Ishikawa (cell line): ENCODE data around the gene TOP1.

Experiments
- CEBPB ChIP-seq: IDR thresholded peaks from 2 replicates; pipeline ENCODE4 v1.6.1; 2012
- CREB1 ChIP-seq: IDR thresholded peaks from 2 replicates; pipeline ENCODE4 v1.6.1; 2012; ENCODE audit warnings: low read depth
- EGR1 ChIP-seq: IDR thresholded peaks from 2 replicates; pipeline ENCODE4 v1.6.1; 2012
- EP300 ChIP-seq: IDR thresholded peaks from 2 replicates; pipeline ENCODE4 v1.6.1; 2012; ENCODE audit warnings: borderline replicate concordance
- FOXM1 ChIP-seq: IDR thresholded peaks from 2 replicates; pipeline ENCODE4 v1.6.1; 2012; ENCODE audit warnings: low read depth, borderline replicate concordance
- MAX ChIP-seq: IDR thresholded peaks from 2 replicates; pipeline ENCODE4 v1.6.1; 2012
- NFIC ChIP-seq: IDR thresholded peaks from 2 replicates; pipeline ENCODE4 v1.6.1; 2012
- RAD21 ChIP-seq: IDR thresholded peaks from 2 replicates; pipeline ENCODE4 v1.6.1; 2012; ENCODE audit warnings: low read depth
- REST ChIP-seq: IDR thresholded peaks from 2 replicates; pipeline ENCODE4 v1.6.1; 2012; ENCODE audit warnings: low read depth, mild to moderate bottlenecking
- TAF1 ChIP-seq: IDR thresholded peaks from 2 replicates; pipeline ENCODE4 v1.6.1; 2012; ENCODE audit warnings: low read depth, mild to moderate bottlenecking
- TCF12 ChIP-seq: IDR thresholded peaks from 2 replicates; pipeline ENCODE4 v1.6.1; 2012; ENCODE audit warnings: low read depth
- TEAD4 ChIP-seq: IDR thresholded peaks from 2 replicates; pipeline ENCODE4 v1.6.1; 2012
- YY1 ChIP-seq: IDR thresholded peaks from 2 replicates; pipeline ENCODE4 v1.6.1; 2012; ENCODE audit warnings: low read depth
- ZBTB7A ChIP-seq: IDR thresholded peaks from 2 replicates; pipeline ENCODE4 v1.6.1; 2012; ENCODE audit warnings: low read depth
- TF ChIP-seq, protein P1 (sequence below): IDR thresholded peaks from 2 replicates; pipeline ENCODE4 v1.6.1; 2012

Gene TOP1

DNA sequence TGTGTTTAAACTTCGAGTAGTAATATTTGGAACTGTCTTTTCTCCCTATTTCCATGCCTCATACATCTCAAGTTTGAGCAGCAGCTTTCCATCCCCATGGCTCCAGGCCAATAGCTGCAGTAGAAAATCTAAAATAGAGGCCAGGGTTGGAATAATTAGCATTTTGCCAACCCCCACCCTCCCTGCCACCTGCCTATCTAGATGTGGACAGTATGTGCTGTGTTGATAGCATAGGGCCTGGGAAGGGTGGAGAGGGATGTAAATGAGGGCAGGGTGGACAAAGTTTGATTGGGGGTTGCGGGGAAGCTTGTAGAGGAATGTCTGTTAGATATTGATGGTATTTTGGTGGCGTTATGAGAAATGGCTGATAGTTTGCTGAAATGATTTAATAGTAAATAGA lies 5.6 kb downstream of the TOP1 start:
- TF ChIP-seq REST (no peak), YY1 (no peak), EGR1 (no peak), TEAD4 (no peak), TCF12 (no peak), TAF1 (no peak), CEBPB (no peak), FOXM1 (no peak), CREB1 (no peak), ZBTB7A (no peak), RAD21 (no peak), MAX (no peak), NFIC (no peak)

DNA sequence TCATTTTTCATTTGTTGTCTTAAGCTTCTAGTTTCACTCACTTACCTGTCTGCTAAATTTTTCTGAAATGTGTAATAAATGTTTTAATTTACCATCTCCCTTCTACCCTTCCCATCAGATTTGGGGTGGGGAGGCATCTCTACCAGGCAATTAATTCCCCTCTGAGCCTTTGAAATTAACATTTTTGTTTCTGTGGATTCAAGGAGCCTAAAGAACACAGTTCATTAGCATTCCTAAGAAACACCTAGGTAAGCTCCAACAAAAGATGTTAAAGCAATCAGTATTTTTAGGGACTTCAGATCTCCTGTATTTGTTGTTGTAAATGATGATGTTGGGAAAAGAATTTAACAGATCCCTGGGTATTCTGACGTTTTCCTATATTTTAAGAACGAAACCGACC lies 6.6 kb downstream of the TOP1 start:
- TF ChIP-seq NFIC (no peak), CEBPB (no peak), RAD21 (no peak), YY1 (no peak), MAX (no peak), ZBTB7A (no peak), EGR1 (no peak), CREB1 (no peak), FOXM1 (no peak), TAF1 (no peak), REST (no peak), TCF12 (no peak), EP300 (no peak), TEAD4 (no peak)
- TF ChIP-seq, protein P1, sequence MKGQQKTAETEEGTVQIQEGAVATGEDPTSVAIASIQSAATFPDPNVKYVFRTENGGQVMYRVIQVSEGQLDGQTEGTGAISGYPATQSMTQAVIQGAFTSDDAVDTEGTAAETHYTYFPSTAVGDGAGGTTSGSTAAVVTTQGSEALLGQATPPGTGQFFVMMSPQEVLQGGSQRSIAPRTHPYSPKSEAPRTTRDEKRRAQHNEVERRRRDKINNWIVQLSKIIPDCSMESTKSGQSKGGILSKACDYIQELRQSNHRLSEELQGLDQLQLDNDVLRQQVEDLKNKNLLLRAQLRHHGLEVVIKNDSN, result no peak

DNA sequence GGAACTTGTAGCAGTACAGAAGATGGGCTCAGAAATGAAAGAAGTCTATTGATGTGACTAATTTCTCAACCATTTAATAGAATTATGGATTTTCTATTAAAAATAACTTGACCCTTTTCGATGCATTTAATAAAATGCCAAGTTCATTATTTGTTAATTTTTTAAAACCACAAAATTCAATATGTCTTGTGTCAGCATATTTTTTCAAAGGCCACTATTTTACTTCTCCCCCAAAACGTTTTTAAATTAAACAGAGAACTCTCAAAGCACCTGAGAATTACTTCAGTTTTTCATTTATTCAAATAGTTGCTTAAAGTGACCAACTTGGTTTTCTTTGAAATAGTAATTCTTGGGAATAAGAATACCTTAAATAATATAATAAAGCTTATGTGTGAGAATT lies 8.6 kb downstream of the TOP1 start:
- TF ChIP-seq TAF1, result no peak
- no peak for TF ChIP-seq FOXM1
- no peak for TF ChIP-seq EGR1
- no peak for TF ChIP-seq RAD21
- TF ChIP-seq EP300, result no peak
- no peak for TF ChIP-seq REST
- no peak for TF ChIP-seq TCF12
- TF ChIP-seq ZBTB7A, result no peak
- TF ChIP-seq, protein P1, result no peak

DNA sequence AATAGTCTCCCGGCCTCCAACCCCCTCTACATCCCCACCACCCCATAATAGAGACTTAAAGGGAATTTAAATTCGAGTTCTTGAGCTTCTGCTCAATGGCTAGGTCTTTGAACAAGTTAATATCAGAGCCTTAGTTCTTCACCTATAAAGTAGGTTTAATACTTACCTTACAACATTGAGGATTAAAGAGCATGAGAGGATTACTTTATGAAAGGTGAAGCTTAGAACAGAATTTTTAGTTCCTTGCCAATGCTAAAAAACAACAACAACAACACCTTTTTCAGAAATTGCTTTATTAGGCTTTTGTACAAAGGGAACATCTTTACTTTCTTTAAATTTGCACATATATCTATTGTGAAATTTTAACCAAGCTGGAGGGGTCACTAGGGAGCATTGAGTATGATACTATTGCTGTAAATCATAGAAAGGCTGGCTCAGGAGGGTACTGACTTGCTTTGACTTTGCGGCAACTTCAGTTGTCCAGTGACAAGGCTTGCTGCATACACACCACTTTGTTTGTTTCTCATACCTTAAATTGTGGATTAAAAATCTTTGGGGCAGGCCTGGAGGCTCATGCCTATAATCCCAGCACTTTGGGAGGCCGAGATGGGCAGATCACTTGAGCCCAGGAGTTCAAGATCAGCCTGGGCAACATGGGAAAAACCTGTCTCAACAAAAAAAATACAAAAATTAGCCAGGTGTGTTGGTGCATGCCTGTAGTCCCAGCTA lies 9.7 kb downstream of the TOP1 start:
- no peak for TF ChIP-seq FOXM1
- TF ChIP-seq TAF1, result no peak
- no peak for TF ChIP-seq CEBPB
- TF ChIP-seq, protein P1, result no peak
